Measurements from ENCODE around the gene EHD3.
"Not testable (repeated sequence)": the region's sequence is repeated elsewhere in the genome, so short reads cannot be mapped to it uniquely, and the experiment has no call there.

The EHD3 gene

GRCh38 chr2:31256611-31257382, 22.8 kb downstream of the EHD3 start:
- no peak for DNase-seq (ENCODE audit: low spot score)

- no peak for DNase-seq (ENCODE audit: low spot score)
These were observed 24.4 kb downstream of the EHD3 start for GRCh38 chr2:31258351-31258750.

GRCh38 chr2:31259075-31259474, 25.1 kb downstream of the EHD3 start:
- DNase-seq (ENCODE audit: low spot score), result no peak

GRCh38 chr2:31260870-31261269, 26.9 kb downstream of the EHD3 start:
- no peak for DNase-seq (ENCODE audit: low spot score)

GRCh38 chr2:31263636-31264190, 29.8 kb downstream of the EHD3 start:
- DNase-seq (ENCODE audit: low spot score), result no peak

GRCh38 chr2:31265234-31265633, 31.3 kb downstream of the EHD3 start:
- DNase-seq (ENCODE audit: low spot score), result no peak

- no peak for DNase-seq (ENCODE audit: low spot score)
These were observed 32.9 kb downstream of the EHD3 start for GRCh38 chr2:31266804-31267203.

GRCh38 chr2:31267437-31268120, 33.6 kb downstream of the EHD3 start:
- DNase-seq (ENCODE audit: low spot score), result no peak

- no peak for DNase-seq (ENCODE audit: low spot score)
These were observed 34.4 kb downstream of the EHD3 start for GRCh38 chr2:31268344-31268743.

GRCh38 chr2:31269087-31269486, 35.1 kb downstream of the EHD3 start:
- DNase-seq (ENCODE audit: low spot score), result no peak

- DNase-seq (ENCODE audit: low spot score), result no peak
These were observed 36.2 kb downstream of the EHD3 start for GRCh38 chr2:31270131-31270530.

- DNase-seq (ENCODE audit: low spot score), result no peak
These were observed 36.9 kb downstream of the EHD3 start for GRCh38 chr2:31270822-31271231.

- DNase-seq (ENCODE audit: low spot score), result peak; percentile 23
These were observed 37.9 kb downstream of the EHD3 start for GRCh38 chr2:31271851-31272267.

- no peak for DNase-seq (ENCODE audit: low spot score)
These were observed 40.6 kb downstream of the EHD3 start for GRCh38 chr2:31274401-31275075.

- DNase-seq (ENCODE audit: low spot score), result no peak
These were observed 42.0 kb downstream of the EHD3 start for GRCh38 chr2:31275976-31276375.

- DNase-seq (ENCODE audit: low spot score), result no peak
These were observed 43.7 kb downstream of the EHD3 start for GRCh38 chr2:31277621-31278020.

- no peak for DNase-seq (ENCODE audit: low spot score)
These were observed 48.7 kb downstream of the EHD3 start for GRCh38 chr2:31282634-31283033.

GRCh38 chr2:31283193-31283919, 49.4 kb downstream of the EHD3 start:
- DNase-seq (ENCODE audit: low spot score), result not testable (repeated sequence)

GRCh38 chr2:31284107-31284506, 50.2 kb downstream of the EHD3 start:
- DNase-seq (ENCODE audit: low spot score), result no peak

GRCh38 chr2:31286230-31286629, 52.3 kb downstream of the EHD3 start:
- DNase-seq (ENCODE audit: low spot score), result no peak

GRCh38 chr2:31286961-31287550, 53.1 kb downstream of the EHD3 start:
- DNase-seq (ENCODE audit: low spot score), result no peak

GRCh38 chr2:31287654-31288053, 53.7 kb downstream of the EHD3 start:
- peak; percentile 13 for DNase-seq (ENCODE audit: low spot score)

Data from COLO829 (cell line).